HG03575 (cell line): ENCODE results near the gene ZBTB43.
"Not testable (repeated sequence)": the region's sequence is repeated elsewhere in the genome, so short reads cannot be mapped to it uniquely, and the experiment has no call there.

Source experiments
- ATAC-seq: cut with Tn5 transposase; IDR thresholded peaks from one replicate; pipeline ENCODE4 v1.9.1; 2021; ENCODE audit not compliant: unreplicated experiment, insufficient number of reproducible peaks, low FRiP score; ENCODE audit errors: extremely low read depth

The ZBTB43 gene

GRCh38 chr9:126819482-126819881 is 14.6 kb downstream of the ZBTB43 start:
- no peak for ATAC-seq

- no peak for ATAC-seq
These were observed 17.4 kb downstream of the ZBTB43 start for GRCh38 chr9:126822278-126822677.

DNA sequence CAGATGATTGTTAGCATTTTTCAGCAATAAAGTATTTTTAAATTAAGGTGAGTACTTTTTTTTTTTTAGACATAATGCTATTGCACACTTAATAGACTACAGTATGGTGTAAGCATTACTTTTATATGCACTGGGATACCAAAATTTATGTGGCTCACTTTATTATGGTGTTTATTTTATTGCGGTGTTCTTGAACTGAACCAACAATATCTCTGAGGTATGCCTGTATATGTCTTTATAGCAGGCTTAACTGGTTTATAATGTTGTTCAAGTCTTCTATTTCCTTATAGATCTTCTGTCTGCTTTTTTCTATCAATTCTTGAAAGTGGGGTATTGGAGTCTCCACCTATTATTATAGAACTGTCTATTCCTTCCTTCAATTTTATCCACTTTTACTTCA is 18.0 kb downstream of the ZBTB43 start:
- ATAC-seq, result no peak

DNA sequence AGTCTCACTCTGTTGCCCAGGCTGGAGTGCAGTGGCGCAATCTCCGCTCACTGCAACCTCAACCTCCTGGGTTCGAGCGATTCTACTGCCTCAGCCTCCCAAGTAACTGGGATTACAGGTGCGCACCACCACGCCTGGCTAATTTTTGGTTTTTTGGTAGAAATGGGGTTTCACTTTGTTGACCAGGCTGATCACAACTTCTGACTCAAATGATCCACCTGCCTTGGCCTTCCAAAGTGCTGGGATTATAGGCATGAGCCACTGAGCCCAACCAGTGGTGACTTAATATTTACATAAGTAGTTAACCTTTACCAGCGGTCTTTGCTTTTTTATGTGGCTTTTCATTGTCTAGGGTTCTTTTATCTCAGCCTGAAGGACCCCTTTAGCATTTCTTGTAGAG is 19.2 kb downstream of the ZBTB43 start:
- ATAC-seq, result not testable (repeated sequence)

DNA sequence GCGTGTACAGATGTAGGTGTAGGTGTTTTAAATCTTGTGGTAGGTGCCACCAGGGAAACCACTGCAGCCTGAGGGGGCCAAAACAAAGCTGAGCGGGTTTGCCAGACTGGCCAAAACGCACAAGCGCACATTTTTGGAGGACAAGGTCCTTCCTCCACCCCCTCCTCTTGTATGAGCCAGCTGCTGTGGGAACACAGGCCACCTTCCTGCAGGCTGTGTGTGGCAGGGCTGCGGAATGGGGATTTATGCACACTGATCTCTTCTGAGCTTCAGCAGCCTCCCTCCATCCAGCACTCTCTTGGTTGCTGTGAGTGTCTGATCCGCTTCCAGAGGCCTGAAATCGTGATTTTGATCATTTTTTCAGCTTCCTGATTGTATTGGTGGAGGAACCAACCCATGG is 22.4 kb downstream of the ZBTB43 start:
- ATAC-seq, result no peak

GRCh38 chr9:126829035-126829434 is 24.2 kb downstream of the ZBTB43 start:
- ATAC-seq, result no peak

DNA sequence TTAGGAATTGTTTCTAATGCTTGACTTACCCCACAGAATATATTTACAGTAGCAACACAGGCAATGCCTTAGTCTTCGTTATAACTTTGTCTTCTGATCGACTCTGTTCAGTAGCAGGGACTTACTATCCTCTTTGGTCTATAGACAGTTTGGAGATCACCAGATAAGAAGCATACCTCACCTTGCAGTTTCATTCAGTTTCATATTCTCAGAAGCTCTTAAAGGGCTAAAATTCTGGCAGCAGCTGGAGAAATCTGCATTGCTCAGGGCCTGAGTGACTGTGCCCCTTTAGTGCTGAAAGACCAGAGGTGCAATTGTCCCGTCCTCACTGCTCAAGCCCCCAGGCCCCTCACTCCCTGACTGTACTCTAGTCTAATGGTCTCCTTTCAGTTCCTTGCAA is 26.0 kb downstream of the ZBTB43 start:
- ATAC-seq, result no peak

- no peak for ATAC-seq
These were observed 27.6 kb downstream of the ZBTB43 start for GRCh38 chr9:126832440-126832839.

DNA sequence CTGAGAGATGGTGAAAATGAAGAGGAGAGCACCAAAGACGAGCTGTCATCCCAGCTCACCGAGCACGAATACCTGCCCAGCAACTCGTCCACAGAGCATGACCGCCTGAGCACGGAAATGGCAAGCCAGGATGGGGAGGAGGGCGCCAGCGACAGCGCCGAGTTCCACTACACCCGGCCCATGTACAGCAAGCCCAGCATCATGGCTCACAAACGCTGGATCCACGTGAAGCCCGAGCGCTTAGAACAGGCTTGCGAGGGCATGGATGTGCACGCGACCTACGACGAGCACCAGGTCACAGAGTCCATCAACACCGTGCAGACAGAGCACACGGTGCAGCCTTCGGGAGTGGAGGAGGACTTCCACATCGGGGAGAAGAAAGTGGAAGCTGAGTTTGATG is 28.2 kb downstream of the ZBTB43 start:
- ATAC-seq, result no peak

GRCh38 chr9:126833710-126834345 is 29.0 kb downstream of the ZBTB43 start:
- no peak for ATAC-seq

DNA sequence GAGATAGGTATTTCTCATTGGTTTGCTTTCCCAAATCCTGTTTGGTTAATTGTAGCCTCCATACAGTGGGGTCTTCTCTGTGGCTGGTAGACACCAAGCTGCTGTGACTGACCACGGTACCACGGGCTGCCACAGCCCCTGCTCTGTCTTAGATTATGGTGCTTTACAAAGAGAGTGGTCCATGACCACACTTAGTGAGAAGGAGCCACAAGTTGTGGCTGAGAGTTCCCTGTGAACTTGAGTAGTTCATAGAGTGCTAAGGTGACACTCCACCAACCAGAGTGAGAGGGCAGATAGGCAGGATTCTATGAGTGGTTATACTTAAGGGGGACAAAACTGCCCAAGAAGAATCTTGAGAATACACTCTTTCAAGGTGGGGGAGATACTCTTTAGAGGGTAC is 29.8 kb downstream of the ZBTB43 start:
- ATAC-seq, result no peak

DNA sequence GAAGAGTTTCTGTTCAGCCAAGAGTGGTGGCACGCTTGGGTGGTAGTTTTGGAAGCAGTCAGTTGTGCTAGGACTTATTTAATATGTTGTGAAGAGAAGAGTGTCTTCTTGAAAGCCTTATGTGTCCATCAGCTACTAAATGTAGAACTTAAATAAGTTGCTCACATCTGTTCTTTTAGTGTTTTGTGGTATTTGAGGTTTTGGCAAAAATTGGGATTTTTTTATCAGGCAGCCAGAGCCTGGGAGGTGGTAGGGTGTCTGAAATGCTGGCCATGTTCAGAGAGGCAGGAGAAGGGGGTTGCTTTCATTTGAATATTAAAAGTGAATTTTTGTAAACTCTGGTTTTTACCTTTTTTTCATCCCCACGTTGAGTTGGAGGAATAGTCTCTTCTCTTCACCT is 31.4 kb downstream of the ZBTB43 start:
- ATAC-seq, result no peak

GRCh38 chr9:126838055-126838811 is 33.4 kb downstream of the ZBTB43 start:
- no peak for ATAC-seq

DNA sequence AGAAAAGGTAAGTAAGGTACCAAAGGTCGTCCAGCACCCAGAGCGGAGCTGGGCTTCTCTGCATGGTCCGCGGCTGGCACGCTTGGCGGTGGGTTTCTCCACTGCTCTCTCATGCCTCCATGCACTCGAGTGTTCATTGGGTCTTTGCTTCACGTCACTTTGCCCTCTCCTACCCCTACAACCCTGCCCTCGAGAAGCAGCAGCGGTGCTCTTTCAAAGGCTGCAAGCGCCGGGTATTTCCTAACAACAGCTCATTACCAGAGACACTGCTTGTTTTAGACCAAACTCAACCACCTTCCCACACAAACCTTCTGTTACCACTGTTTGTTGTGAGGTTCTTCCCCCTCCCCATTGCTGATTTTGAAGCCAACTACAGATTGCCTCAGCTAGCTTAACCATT is 34.1 kb downstream of the ZBTB43 start:
- ATAC-seq, result no peak

- no peak for ATAC-seq
These were observed 34.5 kb downstream of the ZBTB43 start for GRCh38 chr9:126839301-126839700.

GRCh38 chr9:126842220-126842842 is 37.5 kb downstream of the ZBTB43 start:
- no peak for ATAC-seq

- ATAC-seq, result no peak
These were observed 38.3 kb downstream of the ZBTB43 start for GRCh38 chr9:126842977-126843799.

DNA sequence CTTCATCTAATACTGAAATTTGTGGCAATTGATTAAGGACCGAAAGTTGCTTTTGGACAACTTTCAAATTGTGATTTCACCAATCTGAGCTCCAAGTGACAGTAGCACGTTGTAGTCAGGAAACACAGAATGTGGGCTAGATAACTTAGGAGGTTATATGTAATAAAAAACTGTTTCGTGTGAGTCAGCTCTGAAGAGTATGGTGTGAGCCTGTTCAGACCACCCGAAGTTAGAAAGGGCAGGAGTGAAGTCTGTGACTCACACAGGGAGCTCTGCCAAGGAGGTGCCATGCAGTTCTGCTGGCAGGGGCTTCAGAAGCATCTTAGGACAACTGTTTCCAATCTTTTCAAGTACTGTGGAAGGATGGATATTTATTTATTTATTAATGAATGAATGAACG is 39.2 kb downstream of the ZBTB43 start:
- ATAC-seq, result no peak

GRCh38 chr9:126847051-126847450 is 42.2 kb downstream of the ZBTB43 start:
- no peak for ATAC-seq
